Uterus (tissue), 2 donors: ENCODE measurements around the gene EHD1.

Experiments
- CTCF ChIP-seq, 4 experiments: fragments of 200-600 bp in 2 of 4; fragments of 450-650 bp in 2 of 4; sonication (generic) in 2 of 4; IDR thresholded peaks; one replicate each; pipeline ENCODE4 v1.5.1; 2016 to 2019; ENCODE audit warnings: antibody characterized with exemption in 4 of 4, mild to moderate bottlenecking in 2 of 4, moderate library complexity in 1 of 4
- POLR2A ChIP-seq, 2 donors: fragments of 450-650 bp; IDR thresholded peaks; one replicate each; pipeline ENCODE4 v1.6.1; 2016; ENCODE audit warnings: antibody characterized with exemption in 2 of 2, mild to moderate bottlenecking in 1 of 2, moderate library complexity in 1 of 2

GRCh38 chr11:64833509-64833908 lies 44.9 kb downstream of the EHD1 start:
- no peak for TF ChIP-seq POLR2A (IDR thresholded peaks at IDR 0.05)
- TF ChIP-seq CTCF (IDR thresholded peaks at IDR 0.05), result no peak
